ENCODE measurements around the gene UBTD2. TPM values are rescaled to one million over a fixed set of nuclear protein-coding genes. Genes with fewer than 3 reads are reported as not detected.

Gene UBTD2
- polyA plus RNA-seq, 1 donor (not counting 4 experiments of a cell fraction or from before 2014, with no cell fraction given): 16.2 TPM

DNA sequence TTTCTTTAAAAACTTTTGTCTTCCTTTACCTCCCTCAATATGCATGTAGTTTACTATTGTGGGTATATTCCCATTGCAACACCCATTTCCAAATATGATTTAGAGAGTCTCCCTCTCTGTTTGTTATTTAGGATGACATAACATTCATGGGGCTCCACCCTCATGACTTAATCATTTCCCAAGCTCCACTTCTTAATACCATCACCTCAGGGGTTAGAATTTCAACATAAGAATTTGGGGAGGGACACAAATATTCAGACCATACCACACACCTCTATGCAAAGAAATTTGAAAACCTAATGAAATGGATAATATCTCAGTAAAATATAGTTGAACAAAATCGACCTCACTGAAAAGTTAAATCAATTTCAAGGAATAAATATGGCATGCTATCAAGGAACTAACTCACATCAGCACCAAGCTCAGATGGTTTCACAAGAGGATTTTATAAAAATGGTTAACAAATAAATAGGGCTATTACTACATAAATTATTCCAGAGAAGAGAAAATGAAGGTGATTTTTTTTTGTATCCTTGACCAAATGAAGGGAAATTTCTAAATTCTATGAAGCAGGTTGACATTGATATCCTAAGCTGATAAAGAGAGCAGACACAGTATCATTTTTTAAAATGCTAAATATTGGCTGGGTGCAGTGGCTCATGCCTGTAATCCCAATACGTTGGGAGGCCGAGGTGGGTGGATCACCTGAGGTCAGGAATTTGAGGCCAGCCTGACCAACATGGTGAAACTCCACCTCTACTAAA lies 20.2 kb upstream of the UBTD2 start:
- TF ChIP-seq, protein P1, sequence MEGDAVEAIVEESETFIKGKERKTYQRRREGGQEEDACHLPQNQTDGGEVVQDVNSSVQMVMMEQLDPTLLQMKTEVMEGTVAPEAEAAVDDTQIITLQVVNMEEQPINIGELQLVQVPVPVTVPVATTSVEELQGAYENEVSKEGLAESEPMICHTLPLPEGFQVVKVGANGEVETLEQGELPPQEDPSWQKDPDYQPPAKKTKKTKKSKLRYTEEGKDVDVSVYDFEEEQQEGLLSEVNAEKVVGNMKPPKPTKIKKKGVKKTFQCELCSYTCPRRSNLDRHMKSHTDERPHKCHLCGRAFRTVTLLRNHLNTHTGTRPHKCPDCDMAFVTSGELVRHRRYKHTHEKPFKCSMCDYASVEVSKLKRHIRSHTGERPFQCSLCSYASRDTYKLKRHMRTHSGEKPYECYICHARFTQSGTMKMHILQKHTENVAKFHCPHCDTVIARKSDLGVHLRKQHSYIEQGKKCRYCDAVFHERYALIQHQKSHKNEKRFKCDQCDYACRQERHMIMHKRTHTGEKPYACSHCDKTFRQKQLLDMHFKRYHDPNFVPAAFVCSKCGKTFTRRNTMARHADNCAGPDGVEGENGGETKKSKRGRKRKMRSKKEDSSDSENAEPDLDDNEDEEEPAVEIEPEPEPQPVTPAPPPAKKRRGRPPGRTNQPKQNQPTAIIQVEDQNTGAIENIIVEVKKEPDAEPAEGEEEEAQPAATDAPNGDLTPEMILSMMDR (optimal IDR thresholded peaks at IDR 0.05 in 1 of 3, IDR thresholded peaks at IDR 0.05 in 1 of 3, conservative IDR thresholded peaks at IDR 0.05 in 1 of 3; ENCODE audit: extremely low read depth in 1 of 3, insufficient read depth in 2 of 3, low read length in 3 of 3): no peak
- no peak for TF ChIP-seq EZH2 (IDR thresholded peaks at IDR 0.05; ENCODE audit: low read length)
- no peaks in the 10 kb centered on the region for H4K20me1 ChIP-seq (ENCODE audit: control insufficient read depth, extremely low read depth, insufficient read depth, low read length)
- FAIRE-seq: no peak
- no peaks in the 10 kb centered on the region for H3K27me3 ChIP-seq (ENCODE audit: control insufficient read depth, extremely low read depth, insufficient read depth, low read length)
- H3K27ac ChIP-seq (ENCODE audit: control insufficient read depth, insufficient read depth, low read length): no peak overlapping the region
- H3K4me1 ChIP-seq (ENCODE audit: control insufficient read depth, extremely low read depth, insufficient read depth, low read length): peaks cover 2% of the 10 kb centered on the region
- H3K36me3 ChIP-seq (ENCODE audit: control insufficient read depth in 2 of 2, extremely low read depth in 1 of 2, insufficient read depth in 2 of 2, low read length in 2 of 2): no peaks in the 10 kb centered on the region
- dilution Hi-C loops (cut with MboI; ENCODE audit: extremely low pct_ligation_motif_present, low sequenced_read_pairs): no loop called here
- DNase-seq (ENCODE audit: low read depth, low spot score): no peak
- no peak overlapping the region for H2AFZ ChIP-seq (ENCODE audit: control insufficient read depth, low read length)
- no peak overlapping the region for H3K4me3 ChIP-seq (ENCODE audit: control insufficient read depth in 2 of 3, extremely low read depth in 1 of 3, insufficient read depth in 2 of 3, low read depth in 1 of 3, low read length in 3 of 3)
- no peaks in the 10 kb centered on the region for H3K9me1 ChIP-seq (ENCODE audit: control insufficient read depth, extremely low read depth, insufficient read depth, low read length)
- H3K9ac ChIP-seq (ENCODE audit: control insufficient read depth, extremely low read depth, insufficient read depth, low read length): no peak overlapping the region
- no peaks in the 10 kb centered on the region for H3K9me3 ChIP-seq (ENCODE audit: control insufficient read depth, low read depth, low read length)
- no peak overlapping the region for H3K4me2 ChIP-seq (ENCODE audit: control insufficient read depth, extremely low read depth, insufficient read depth, low read depth, low read length)
- H3K79me2 ChIP-seq (ENCODE audit: control insufficient read depth, insufficient read depth, low read length): no peaks in the 10 kb centered on the region

DNA sequence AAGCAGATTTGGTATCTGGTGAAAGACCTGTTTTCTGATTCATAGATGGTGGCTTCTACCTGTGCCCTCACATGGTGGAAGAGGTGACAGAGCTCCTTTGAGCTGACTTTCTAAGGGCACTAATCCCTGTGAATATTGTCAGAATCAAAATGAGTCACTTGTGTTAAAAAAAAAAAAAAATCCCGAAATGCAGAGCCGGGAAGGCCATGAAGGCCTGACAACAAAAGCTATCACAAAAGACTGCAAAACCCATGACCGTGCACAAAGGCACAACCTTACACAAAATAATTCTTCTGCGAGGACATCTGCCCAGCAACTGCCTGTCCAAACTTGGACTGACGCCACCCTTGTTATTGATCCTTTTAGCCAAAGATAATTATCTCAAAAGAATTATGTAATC lies 19.6 kb upstream of the UBTD2 start:
- Histone ChIP-seq H3K36me3 (ENCODE audit: control insufficient read depth in 2 of 2, extremely low read depth in 1 of 2, insufficient read depth in 2 of 2, low read length in 2 of 2) (no peaks in the 10 kb centered on the region), H2AFZ (ENCODE audit: control insufficient read depth, low read length) (no peak overlapping the region), H3K79me2 (ENCODE audit: control insufficient read depth, insufficient read depth, low read length) (no peaks in the 10 kb centered on the region), H3K4me2 (ENCODE audit: control insufficient read depth, extremely low read depth, insufficient read depth, low read depth, low read length) (no peak overlapping the region), H3K9me3 (ENCODE audit: control insufficient read depth, low read depth, low read length) (no peaks in the 10 kb centered on the region), H3K9me1 (ENCODE audit: control insufficient read depth, extremely low read depth, insufficient read depth, low read length) (no peaks in the 10 kb centered on the region), H3K27me3 (ENCODE audit: control insufficient read depth, extremely low read depth, insufficient read depth, low read length) (no peaks in the 10 kb centered on the region), H3K9ac (ENCODE audit: control insufficient read depth, extremely low read depth, insufficient read depth, low read length) (no peak overlapping the region), H3K4me3 (ENCODE audit: control insufficient read depth in 2 of 3, extremely low read depth in 1 of 3, insufficient read depth in 2 of 3, low read depth in 1 of 3, low read length in 3 of 3) (no peak overlapping the region), H3K27ac (ENCODE audit: control insufficient read depth, insufficient read depth, low read length) (no peak overlapping the region), H3K4me1 (ENCODE audit: control insufficient read depth, extremely low read depth, insufficient read depth, low read length) (peaks cover 2% of the 10 kb centered on the region), H4K20me1 (ENCODE audit: control insufficient read depth, extremely low read depth, insufficient read depth, low read length) (no peaks in the 10 kb centered on the region)
- peak; percentile 13 for FAIRE-seq
- TF ChIP-seq, protein P1 (optimal IDR thresholded peaks at IDR 0.05 in 1 of 3, IDR thresholded peaks at IDR 0.05 in 1 of 3, conservative IDR thresholded peaks at IDR 0.05 in 1 of 3; ENCODE audit: extremely low read depth in 1 of 3, insufficient read depth in 2 of 3, low read length in 3 of 3): no peak
- TF ChIP-seq EZH2 (IDR thresholded peaks at IDR 0.05; ENCODE audit: low read length): no peak
- dilution Hi-C loops (cut with MboI; ENCODE audit: extremely low pct_ligation_motif_present, low sequenced_read_pairs): no loop called here
- DNase-seq (ENCODE audit: low read depth, low spot score): no peak

Measured in keratinocyte (primary cell).